Measurements from ENCODE around the gene SCAMP4. TPM values are rescaled to one million over a fixed set of nuclear protein-coding genes. Genes with fewer than 3 reads are reported as not detected.

SCAMP4 gene
- total RNA-seq, 2 donors from 2014 or later = 69.6 to 75.3 TPM

GRCh38 chr19:1868971-1869370, 36.2 kb upstream of the SCAMP4 start:
- no peaks in the 10 kb centered on the region for H3K9me3 ChIP-seq (ENCODE audit: control insufficient read depth, low read length)
- no peak overlapping the region for H3K9ac ChIP-seq (ENCODE audit: extremely low read depth, low read length, poor library complexity, severe bottlenecking)
- no peak overlapping the region for H3K4me3 Mint-ChIP-seq
- DNase-seq = no peak
- peaks cover 9% of the 10 kb centered on the region for H3K4me1 Mint-ChIP-seq
- peaks cover 2% of the 10 kb centered on the region for H3K36me3 Mint-ChIP-seq (ENCODE audit: low read depth)
- H3K27ac ChIP-seq (ENCODE audit: low read depth, low read length) = no peak overlapping the region
- peaks cover 13% of the 10 kb centered on the region for H3K4me1 ChIP-seq (ENCODE audit: control insufficient read depth, insufficient read depth, low read length)
- 85 to 88% methylated on average over 7 of the region's 7 CpGs for WGBS, 2 experiments (ENCODE audit: insufficient coverage in 1 of 2, insufficient read length in 1 of 2)
- H3K36me3 ChIP-seq (ENCODE audit: control insufficient read depth, insufficient read depth, low read length) = no peaks in the 10 kb centered on the region
- no peak for TF ChIP-seq CTCF (conservative IDR thresholded peaks at IDR 0.05)
- H3K27me3 ChIP-seq (ENCODE audit: control insufficient read depth, insufficient read depth, low read length, poor library complexity, severe bottlenecking) = no peaks in the 10 kb centered on the region
- H3K4me3 ChIP-seq (ENCODE audit: low read length) = no peak overlapping the region
- no peak overlapping the region for H3K27ac Mint-ChIP-seq
- no peaks in the 10 kb centered on the region for H3K27me3 Mint-ChIP-seq (ENCODE audit: insufficient read depth)
- no peaks in the 10 kb centered on the region for H3K9me3 Mint-ChIP-seq

- H3K9ac ChIP-seq (ENCODE audit: extremely low read depth, low read length, poor library complexity, severe bottlenecking) = no peak overlapping the region
- peaks cover 2% of the 10 kb centered on the region for H3K36me3 Mint-ChIP-seq (ENCODE audit: low read depth)
- peaks cover 16% of the 10 kb centered on the region for H3K4me1 ChIP-seq (ENCODE audit: control insufficient read depth, insufficient read depth, low read length)
- H3K9me3 Mint-ChIP-seq = no peaks in the 10 kb centered on the region
- TF ChIP-seq CTCF (conservative IDR thresholded peaks at IDR 0.05) = no peak
- H3K4me1 Mint-ChIP-seq = peaks cover 22% of the 10 kb centered on the region
- H3K4me3 Mint-ChIP-seq = no peak overlapping the region
- DNase-seq = peak; percentile 63
- H3K27ac ChIP-seq (ENCODE audit: low read depth, low read length) = no peak overlapping the region
- H3K4me3 ChIP-seq (ENCODE audit: low read length) = no peak overlapping the region
- no peaks in the 10 kb centered on the region for H3K27me3 ChIP-seq (ENCODE audit: control insufficient read depth, insufficient read depth, low read length, poor library complexity, severe bottlenecking)
- no peaks in the 10 kb centered on the region for H3K36me3 ChIP-seq (ENCODE audit: control insufficient read depth, insufficient read depth, low read length)
- no peaks in the 10 kb centered on the region for H3K9me3 ChIP-seq (ENCODE audit: control insufficient read depth, low read length)
- 85 to 92% methylated on average over 7 to 15 of the region's 15 CpGs for WGBS, 2 experiments (ENCODE audit: insufficient coverage in 1 of 2, insufficient read length in 1 of 2)
- no peaks in the 10 kb centered on the region for H3K27me3 Mint-ChIP-seq (ENCODE audit: insufficient read depth)
- H3K27ac Mint-ChIP-seq = peak overlapping the region; percentile 68
These were observed 34.0 kb upstream of the SCAMP4 start for GRCh38 chr19:1871140-1871597.

GRCh38 chr19:1871630-1872029, 33.6 kb upstream of the SCAMP4 start:
- H3K9me3 ChIP-seq (ENCODE audit: control insufficient read depth, low read length) = no peaks in the 10 kb centered on the region
- 88 to 91% methylated on average over 9 to 10 of the region's 13 CpGs for WGBS, 2 experiments (ENCODE audit: insufficient coverage in 1 of 2, insufficient read length in 1 of 2)
- no peak overlapping the region for H3K4me3 ChIP-seq (ENCODE audit: low read length)
- Mint-ChIP-seq H3K27ac (no peak overlapping the region), H3K27me3 (ENCODE audit: insufficient read depth) (no peaks in the 10 kb centered on the region), H3K4me3 (no peak overlapping the region), H3K9me3 (no peaks in the 10 kb centered on the region), H3K36me3 (ENCODE audit: low read depth) (peaks cover 2% of the 10 kb centered on the region), H3K4me1 (peaks cover 22% of the 10 kb centered on the region)
- DNase-seq = no peak
- peaks cover 16% of the 10 kb centered on the region for H3K4me1 ChIP-seq (ENCODE audit: control insufficient read depth, insufficient read depth, low read length)
- no peak for TF ChIP-seq CTCF (conservative IDR thresholded peaks at IDR 0.05)
- no peaks in the 10 kb centered on the region for H3K27me3 ChIP-seq (ENCODE audit: control insufficient read depth, insufficient read depth, low read length, poor library complexity, severe bottlenecking)
- H3K27ac ChIP-seq (ENCODE audit: low read depth, low read length) = no peak overlapping the region
- no peaks in the 10 kb centered on the region for H3K36me3 ChIP-seq (ENCODE audit: control insufficient read depth, insufficient read depth, low read length)
- H3K9ac ChIP-seq (ENCODE audit: extremely low read depth, low read length, poor library complexity, severe bottlenecking) = no peak overlapping the region
